HEK293 (cell line): ENCODE measurements around the gene LEF1.

Experiments
- ELK4 ChIP-seq: IDR thresholded peaks from 2 replicates; pipeline ENCODE4 v1.6.1; 2011; ENCODE audit warnings: mild to moderate bottlenecking, low read depth, low read length, borderline replicate concordance
- HOXC10 ChIP-seq: sonication (generic); formaldehyde crosslinking; IDR thresholded peaks from 2 replicates; pipeline ENCODE4 v1.8.1; 2023; ENCODE audit warnings: mild to moderate bottlenecking, missing genetic modification reagents
- PATZ1 ChIP-seq: fragments of 450-650 bp; formaldehyde crosslinking; IDR thresholded peaks from 2 replicates; pipeline ENCODE4 v1.5.1; 2016; ENCODE audit warnings: missing biosample characterization, missing genetic modification characterization
- PRDM2 ChIP-seq: fragments of 450-650 bp; formaldehyde crosslinking; IDR thresholded peaks from 2 replicates; pipeline ENCODE4 v1.5.1; 2016; ENCODE audit warnings: missing biosample characterization, missing genetic modification characterization, borderline replicate concordance
- SCRT2 ChIP-seq: fragments of 450-650 bp; formaldehyde crosslinking; IDR thresholded peaks from 2 replicates; pipeline ENCODE4 v1.5.1; 2016; ENCODE audit warnings: missing biosample characterization, missing genetic modification characterization
- SETDB1 ChIP-seq: IDR thresholded peaks from one replicate; pipeline ENCODE4 v1.6.1; 2017; ENCODE audit warnings: mild to moderate bottlenecking, low read length, moderate library complexity, mixed read lengths; ENCODE audit not compliant: insufficient read length
- ZBTB1 ChIP-seq: fragments of 450-650 bp; formaldehyde crosslinking; IDR thresholded peaks from 2 replicates; pipeline ENCODE4 v1.5.1; 2016; ENCODE audit warnings: missing biosample characterization, missing genetic modification characterization
- ZBTB6 ChIP-seq: fragments of 450-650 bp; formaldehyde crosslinking; IDR thresholded peaks from 2 replicates; pipeline ENCODE4 v1.5.1; 2017; ENCODE audit warnings: missing biosample characterization, missing genetic modification characterization
- ZNF10 ChIP-seq: fragments of 450-650 bp; formaldehyde crosslinking; IDR thresholded peaks from 2 replicates; pipeline ENCODE4 v1.5.1; 2017; ENCODE audit warnings: missing biosample characterization, missing genetic modification characterization
- ZNF133 ChIP-seq: fragments of 450-650 bp; formaldehyde crosslinking; IDR thresholded peaks from 2 replicates; pipeline ENCODE4 v1.5.1; 2016; ENCODE audit warnings: missing biosample characterization, missing genetic modification characterization
- ZNF138 ChIP-seq: fragments of 450-650 bp; formaldehyde crosslinking; IDR thresholded peaks from 2 replicates; pipeline ENCODE4 v1.5.1; 2016; ENCODE audit warnings: missing biosample characterization, missing genetic modification characterization, borderline replicate concordance
- ZNF341 ChIP-seq: fragments of 450-650 bp; formaldehyde crosslinking; IDR thresholded peaks from 2 replicates; pipeline ENCODE4; 2016; ENCODE audit warnings: low read depth, missing biosample characterization, missing genetic modification characterization
- ZNF366 ChIP-seq: fragments of 450-650 bp; formaldehyde crosslinking; conservative IDR thresholded peaks from 2 replicates; pipeline ENCODE4 v1.5.1; 2016; ENCODE audit warnings: missing biosample characterization, missing genetic modification characterization
- ZNF398 ChIP-seq: fragments of 450-650 bp; formaldehyde crosslinking; IDR thresholded peaks from 2 replicates; pipeline ENCODE4 v1.5.1; 2017; ENCODE audit warnings: missing biosample characterization, missing genetic modification characterization
- ZNF488 ChIP-seq: fragments of 450-650 bp; formaldehyde crosslinking; IDR thresholded peaks from 2 replicates; pipeline ENCODE4 v1.5.1; 2016; ENCODE audit warnings: missing biosample characterization, missing genetic modification characterization
- ZNF518A ChIP-seq: fragments of 450-650 bp; formaldehyde crosslinking; conservative IDR thresholded peaks from 2 replicates; pipeline ENCODE4 v1.5.1; 2016; ENCODE audit warnings: low read depth, missing biosample characterization, missing genetic modification characterization
- ZNF660 ChIP-seq: fragments of 450-650 bp; IDR thresholded peaks from 2 replicates; pipeline ENCODE4 v1.5.1; 2018; ENCODE audit warnings: missing biosample characterization, mild to moderate bottlenecking, missing genetic modification characterization

The LEF1 gene

GRCh38 chr4:108172753-108173598 lies 4.2 kb upstream of the LEF1 start (continued):
- TF ChIP-seq ELK4 (no peak), SCRT2 (no peak), PATZ1 (tag by site-specific recombination) (0 out of 2 replicates have a peak, but pooled peaks have one; percentile 53), ZNF488 (tag by site-specific recombination) (no peak), ZNF10 (tag by site-specific recombination) (no peak), PRDM2 (tag by site-specific recombination) (no peak), ZNF341 (no peak), ZNF398 (tag by site-specific recombination) (no peak), ZBTB6 (peak; percentile 39; the same call in 1 of the 2 replicates), ZNF518A (tag by site-specific recombination) (peak; percentile 71), ZNF133 (tag by site-specific recombination) (no peak), HOXC10 (CRISPR knock-in tag) (no peak), ZNF660 (tag by site-specific recombination) (peak; percentile 21; the same call in 1 of the 2 replicates), ZNF366 (peak; percentile 88), ZNF138 (tag by site-specific recombination) (no peak), ZBTB1 (tag by site-specific recombination) (no peak), SETDB1 (no peak)
